AG04450 (cell line): ENCODE measurements around the gene ETV2. TPM values are rescaled to one million over a fixed set of nuclear protein-coding genes. Genes with fewer than 3 reads are reported as not detected.

Experiments
- CTCF ChIA-PET: fragments of 300-600, 350-600 bp; formaldehyde crosslinking; extraction: SDS; loops from one replicate; lab custom pipeline; 2022; ENCODE audit warnings: antibody characterized with exemption, inconsistent platforms; lab: Charles Lee
- POLR2A ChIA-PET: fragments of 350-600 bp; formaldehyde crosslinking; extraction: SDS; loops from one replicate; lab custom pipeline; 2021; ENCODE audit warnings: antibody characterized with exemption, inconsistent platforms; lab: Yijun Ruan, JAX
- DNase-seq: peaks from one replicate; pipeline ENCODE4 v3.0.0-alpha.2; 2011; ENCODE audit warnings: low read depth, low spot score
- H3K27ac ChIP-seq: one replicate; pipeline ENCODE4 v1.5.1; 2012; ENCODE audit warnings: low read depth, low read length, control low read depth
- H3K27me3 ChIP-seq: one replicate; pipeline ENCODE4 v1.6.0; 2012; ENCODE audit warnings: low read length; ENCODE audit not compliant: control insufficient read depth, insufficient read depth
- H3K4me3 ChIP-seq: 2 replicates; pipeline ENCODE4 v1.5.1; 2011; ENCODE audit warnings: mild to moderate bottlenecking, low read depth, low read length, control low read depth
- H3K9me3 ChIP-seq: 2 replicates; pipeline ENCODE4 v1.5.1; 2012; ENCODE audit warnings: low read length; ENCODE audit not compliant: control insufficient read depth, insufficient read depth
- polyA plus RNA-seq: library from polyadenylated mRNA; depleted of rRNA; stranded (reverse); fragments of >200 nt; gene quantifications from 2 replicates; pipeline ENCODE4 v1.2.3, GENCODE V29; 2011
- TF ChIP-seq, protein P1 (sequence below): IDR thresholded peaks from 2 replicates; pipeline ENCODE4 v1.5.1; 2011; ENCODE audit warnings: low read depth, low read length, control low read depth, inconsistent platforms

The ETV2 gene
- polyA plus RNA-seq, 1 experiment, result 0.36 TPM

DNA sequence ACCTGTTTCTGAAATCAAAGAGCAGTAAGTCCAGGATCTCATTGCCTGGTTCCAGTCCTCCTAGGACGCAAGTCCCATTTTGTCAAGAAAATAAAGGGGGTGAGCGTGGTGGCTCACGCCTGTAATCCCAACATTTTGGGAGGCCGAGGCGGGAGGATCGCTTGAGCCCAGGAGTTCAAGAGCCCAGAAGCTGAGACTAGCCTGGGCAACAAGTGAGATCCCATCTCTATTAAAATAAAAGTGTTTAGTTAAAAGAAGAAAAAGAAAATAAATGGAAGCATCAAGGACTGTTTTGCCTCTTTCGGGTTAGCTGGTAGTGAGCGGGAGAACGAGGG, 29.4 kb upstream of the ETV2 start:
- Histone ChIP-seq H3K4me3 (peak overlapping the region; percentile 50), H3K9me3 (no peaks in the 10 kb centered on the region; the same call in 1 of the 2 replicates), H3K27ac (peak overlapping the region; percentile 2), H3K27me3 (no peaks in the 10 kb centered on the region)
- ChIA-PET CTCF (interaction anchor here (0.7 kb wide), 1 partner anchor 102 kb away, joined by 3 read pairs; no protein-coding TSS in a partner anchor), POLR2A (interaction anchor here (0.8 kb wide), 1 partner anchor 90 kb away, joined by 3 read pairs; no protein-coding TSS in a partner anchor)
- no peak for DNase-seq
- TF ChIP-seq, protein P1, sequence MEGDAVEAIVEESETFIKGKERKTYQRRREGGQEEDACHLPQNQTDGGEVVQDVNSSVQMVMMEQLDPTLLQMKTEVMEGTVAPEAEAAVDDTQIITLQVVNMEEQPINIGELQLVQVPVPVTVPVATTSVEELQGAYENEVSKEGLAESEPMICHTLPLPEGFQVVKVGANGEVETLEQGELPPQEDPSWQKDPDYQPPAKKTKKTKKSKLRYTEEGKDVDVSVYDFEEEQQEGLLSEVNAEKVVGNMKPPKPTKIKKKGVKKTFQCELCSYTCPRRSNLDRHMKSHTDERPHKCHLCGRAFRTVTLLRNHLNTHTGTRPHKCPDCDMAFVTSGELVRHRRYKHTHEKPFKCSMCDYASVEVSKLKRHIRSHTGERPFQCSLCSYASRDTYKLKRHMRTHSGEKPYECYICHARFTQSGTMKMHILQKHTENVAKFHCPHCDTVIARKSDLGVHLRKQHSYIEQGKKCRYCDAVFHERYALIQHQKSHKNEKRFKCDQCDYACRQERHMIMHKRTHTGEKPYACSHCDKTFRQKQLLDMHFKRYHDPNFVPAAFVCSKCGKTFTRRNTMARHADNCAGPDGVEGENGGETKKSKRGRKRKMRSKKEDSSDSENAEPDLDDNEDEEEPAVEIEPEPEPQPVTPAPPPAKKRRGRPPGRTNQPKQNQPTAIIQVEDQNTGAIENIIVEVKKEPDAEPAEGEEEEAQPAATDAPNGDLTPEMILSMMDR, result no peak

DNA sequence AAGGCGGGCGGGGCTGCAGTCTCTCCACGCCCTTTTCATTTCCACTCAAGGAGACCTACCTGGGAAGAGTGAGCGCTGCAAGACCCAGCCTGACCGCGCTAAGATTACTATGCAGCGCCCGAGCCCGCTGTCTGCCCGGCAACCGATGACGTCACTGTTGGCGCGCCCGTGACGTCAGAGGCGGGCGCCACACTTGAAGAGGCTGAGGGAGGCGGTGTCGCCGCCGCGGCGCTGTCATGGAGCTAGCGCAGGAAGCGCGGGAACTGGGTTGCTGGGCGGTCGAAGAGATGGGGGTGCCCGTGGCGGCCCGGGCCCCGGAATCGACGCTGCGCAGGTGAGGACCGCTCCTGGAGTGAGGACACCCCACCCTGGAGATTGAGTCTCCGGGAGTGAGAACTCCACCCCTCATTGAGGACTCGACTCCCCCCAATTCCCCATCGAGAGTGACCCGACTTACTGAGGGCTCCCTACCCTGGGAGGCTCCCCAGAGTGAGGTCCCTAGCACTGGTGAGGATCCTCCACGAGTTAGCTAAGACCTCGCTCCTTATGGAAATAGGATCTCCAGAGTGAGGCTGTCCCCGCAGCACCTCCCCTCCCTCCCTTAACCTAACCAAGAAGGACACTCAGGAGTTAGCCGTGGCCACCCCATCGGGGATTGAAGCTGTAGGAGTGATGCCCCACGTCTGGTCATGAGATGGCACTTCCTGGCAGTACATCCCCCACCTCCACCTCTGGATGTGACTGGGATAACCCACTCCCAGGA, 28.8 kb upstream of the ETV2 start, which contains the start of gene HAUS5:
HAUS5 (plus strand) TSS at position 177 of the 763 bp plus-strand sequence; CDS start at position 237, 60 bp downstream.
- TF ChIP-seq, protein P1, result no peak
- CTCF ChIA-PET, result interaction anchor here (0.7 kb wide), 1 partner anchor 102 kb away, joined by 3 read pairs; no protein-coding TSS in a partner anchor

DNA sequence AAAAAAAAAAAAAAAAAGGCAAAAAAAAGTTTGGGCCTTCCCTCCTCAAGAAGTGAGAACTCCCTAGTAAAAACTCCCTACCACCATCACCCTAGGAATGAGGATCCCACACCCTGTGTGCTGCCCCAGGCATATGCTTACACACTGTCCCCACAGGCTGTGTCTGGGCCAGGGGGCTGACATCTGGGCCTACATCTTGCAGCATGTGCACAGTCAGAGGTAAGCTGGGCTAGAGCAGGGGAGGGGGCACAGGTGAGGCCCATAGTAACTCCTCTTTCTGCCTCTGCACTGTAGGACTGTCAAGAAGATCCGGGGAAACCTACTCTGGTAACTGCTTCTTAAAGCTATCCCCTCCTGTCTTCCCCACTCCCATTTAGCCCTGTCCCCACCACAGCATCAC, 28.0 kb upstream of the ETV2 start:
- CTCF ChIA-PET, result no interaction called here
- POLR2A ChIA-PET, result no interaction called here
- Histone ChIP-seq H3K9me3 (no peaks in the 10 kb centered on the region; the same call in 1 of the 2 replicates), H3K27ac (no peak overlapping the region), H3K27me3 (no peaks in the 10 kb centered on the region), H3K4me3 (no peak overlapping the region)
- DNase-seq, result no peak
- TF ChIP-seq, protein P1, result no peak

More for the DNA sequence above, 28.8 kb upstream of the ETV2 start, which contains the start of gene HAUS5:
- H3K27ac ChIP-seq, result peak within 1 kb of the TSS; percentile 2
- H3K27me3 ChIP-seq, result no peaks in the 10 kb centered on the region
- POLR2A ChIA-PET, result interaction anchor here (0.8 kb wide), 1 partner anchor 89 kb away, joined by 3 read pairs; no protein-coding TSS in a partner anchor
- H3K4me3 ChIP-seq, result peak within 1 kb of the TSS; percentile 93
- peak; percentile 60 for DNase-seq
- no peaks in the 10 kb centered on the region; the same call in 1 of the 2 replicates for H3K9me3 ChIP-seq

DNA sequence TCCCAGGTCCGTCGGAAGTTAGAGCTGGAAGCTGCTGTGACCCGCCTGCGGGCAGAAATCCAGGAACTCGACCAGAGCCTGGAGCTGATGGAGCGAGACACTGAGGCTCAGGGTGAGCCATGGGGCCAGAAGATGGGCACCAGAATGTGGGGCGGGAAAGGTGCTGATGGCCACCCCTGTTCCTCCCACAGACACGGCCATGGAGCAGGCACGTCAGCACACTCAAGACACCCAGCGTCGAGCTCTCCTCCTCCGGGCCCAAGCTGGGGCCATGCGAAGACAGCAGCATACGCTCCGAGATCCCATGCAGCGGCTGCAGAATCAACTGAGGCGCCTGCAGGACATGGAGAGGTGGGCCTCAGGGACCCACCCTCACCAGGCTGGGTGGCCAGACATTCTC, 26.5 kb upstream of the ETV2 start:
- no peak for DNase-seq
- TF ChIP-seq, protein P1, result no peak
- no peak overlapping the region for H3K4me3 ChIP-seq
- H3K27ac ChIP-seq, result no peak overlapping the region
- POLR2A ChIA-PET, result no interaction called here
- H3K9me3 ChIP-seq, result no peaks in the 10 kb centered on the region; the same call in 1 of the 2 replicates
- H3K27me3 ChIP-seq, result no peaks in the 10 kb centered on the region
- CTCF ChIA-PET, result no interaction called here

DNA sequence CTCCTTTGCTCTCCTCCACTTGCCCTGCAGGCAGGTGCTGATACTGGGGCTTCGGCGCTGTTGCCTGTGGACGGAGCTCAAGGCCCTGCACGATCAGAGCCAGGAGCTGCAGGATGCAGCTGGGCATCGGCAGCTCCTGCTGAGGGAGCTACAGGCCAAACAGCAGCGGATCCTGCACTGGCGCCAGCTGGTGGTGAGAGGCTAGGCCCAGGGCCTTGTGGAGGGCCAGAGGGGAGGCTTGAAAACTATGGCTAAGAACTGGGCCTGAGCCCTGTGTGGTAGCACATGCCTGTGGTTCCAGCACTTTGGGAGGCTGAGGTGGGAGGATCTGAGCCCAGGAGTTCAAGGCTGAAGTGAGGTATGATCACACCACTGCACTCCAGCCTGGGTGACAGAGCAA, 22.7 kb upstream of the ETV2 start:
- Histone ChIP-seq H3K9me3 (no peaks in the 10 kb centered on the region), H3K27me3 (no peaks in the 10 kb centered on the region), H3K27ac (no peak overlapping the region), H3K4me3 (no peak overlapping the region)
- POLR2A ChIA-PET, result no interaction called here
- TF ChIP-seq, protein P1, result 0 out of 2 replicates have a peak, but pooled peaks have one; percentile 5
- CTCF ChIA-PET, result no interaction called here
- no peak for DNase-seq
